Activated CD4-positive, alpha-beta T cell treated with anti-CD3 and anti-CD28 coated beads, Interleukin-2, amount 50 U/mL, for 48 hours (primary cell): ENCODE measurements around the gene TRAPPC3.

ENCODE experiments used
- DNase-seq, 2 experiments: peaks; one replicate each; pipeline ENCODE4 v3.0.0-alpha.2; 2020

Gene TRAPPC3

GRCh38 chr1:36151134-36151844 lies 2.0 kb upstream of the TRAPPC3 start:
- DNase-seq: no peak

- peak; percentile 78 to 85 for DNase-seq
These were observed 1.2 kb upstream of the TRAPPC3 start for GRCh38 chr1:36150296-36151133.

- peak in 1 of 2 experiments; percentile 23 for DNase-seq
These were observed 648 bp upstream of the TRAPPC3 start for GRCh38 chr1:36149973-36150295.

GRCh38 chr1:36148821-36149236 lies 457 bp downstream of the TRAPPC3 start:
- no peak for DNase-seq

DNA sequence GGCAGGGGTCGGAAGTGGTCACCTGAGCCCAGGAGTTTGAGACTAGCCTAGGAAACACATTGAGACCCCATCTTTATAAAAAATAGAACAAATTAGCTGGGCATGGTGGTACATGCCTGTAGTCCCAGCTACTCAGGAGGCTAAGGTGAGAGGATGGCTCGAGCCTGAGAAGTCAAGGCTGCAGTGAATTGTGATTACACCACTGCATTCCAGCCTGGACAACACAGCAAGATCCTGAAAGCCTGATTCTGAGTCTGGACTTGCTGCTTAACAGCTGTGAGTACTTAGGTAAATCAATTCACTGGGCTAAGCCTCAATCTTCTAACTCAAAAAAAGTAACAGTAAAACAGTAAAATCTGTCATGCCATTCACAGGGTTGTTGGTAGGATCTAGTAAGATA lies 4.9 kb downstream of the TRAPPC3 start:
- DNase-seq: no peak

- no peak for DNase-seq
These were observed 5.9 kb downstream of the TRAPPC3 start for GRCh38 chr1:36143424-36143823.

DNA sequence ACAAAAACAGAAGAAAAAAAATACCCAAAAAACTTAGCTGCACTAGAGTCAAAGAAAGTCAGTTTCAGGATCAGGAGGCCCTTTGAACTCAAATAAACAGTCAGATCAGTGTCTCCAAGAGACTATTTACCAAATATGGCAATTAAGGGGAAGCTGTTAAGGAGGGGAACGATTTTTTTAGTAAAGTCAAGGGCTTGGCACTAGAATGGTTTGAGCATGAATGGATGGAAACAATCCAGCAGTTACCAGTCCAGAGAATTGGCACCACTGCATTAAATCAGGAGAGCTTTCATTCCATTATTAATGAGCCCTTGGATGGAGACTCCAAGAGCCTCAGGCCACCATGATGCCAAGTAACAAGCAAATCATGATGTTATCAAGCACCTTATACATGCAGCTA lies 7.2 kb downstream of the TRAPPC3 start:
- no peak for DNase-seq

DNA sequence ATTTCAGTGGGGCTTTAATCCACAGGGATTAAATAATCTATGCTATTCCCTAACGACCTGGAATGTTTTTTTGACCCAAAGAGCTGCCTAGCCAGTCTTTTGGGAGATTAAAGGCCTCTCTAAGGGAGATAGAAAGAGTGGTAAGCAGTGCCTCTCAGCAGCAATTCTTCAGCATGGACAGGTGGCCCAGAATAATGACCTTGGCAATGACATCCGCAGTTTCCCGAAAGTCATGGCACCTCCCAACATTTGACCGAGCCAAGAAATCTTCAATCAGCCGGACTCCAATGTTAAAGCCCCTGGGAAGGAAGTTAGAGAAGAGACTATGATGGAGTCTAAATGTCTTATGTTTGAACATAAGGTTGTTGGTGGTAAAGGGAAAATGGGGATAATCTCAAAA lies 9.8 kb downstream of the TRAPPC3 start:
- DNase-seq: no peak

GRCh38 chr1:36137776-36138175 lies 11.5 kb downstream of the TRAPPC3 start:
- DNase-seq: no peak

GRCh38 chr1:36137226-36137625 lies 12.1 kb downstream of the TRAPPC3 start:
- DNase-seq: no peak

DNA sequence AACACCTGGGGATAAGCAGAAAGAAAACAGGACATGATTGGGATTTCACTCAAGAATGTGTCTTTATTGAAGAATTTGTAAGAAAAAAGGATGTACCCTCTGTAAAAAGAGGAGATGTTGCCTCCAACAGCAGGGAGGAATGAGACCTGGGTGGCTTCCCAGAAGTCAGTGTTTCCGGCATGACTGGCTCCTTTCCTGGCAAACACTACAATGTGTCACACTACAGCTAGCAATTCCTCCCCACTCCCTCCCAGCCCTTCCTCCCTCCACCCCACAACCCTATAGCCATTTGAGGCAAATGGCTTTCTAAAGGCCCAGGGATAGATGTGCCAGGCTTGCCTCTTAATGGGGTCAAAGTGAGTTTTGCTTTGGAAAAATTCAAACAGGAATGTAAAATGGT lies 12.8 kb downstream of the TRAPPC3 start:
- DNase-seq: no peak

DNA sequence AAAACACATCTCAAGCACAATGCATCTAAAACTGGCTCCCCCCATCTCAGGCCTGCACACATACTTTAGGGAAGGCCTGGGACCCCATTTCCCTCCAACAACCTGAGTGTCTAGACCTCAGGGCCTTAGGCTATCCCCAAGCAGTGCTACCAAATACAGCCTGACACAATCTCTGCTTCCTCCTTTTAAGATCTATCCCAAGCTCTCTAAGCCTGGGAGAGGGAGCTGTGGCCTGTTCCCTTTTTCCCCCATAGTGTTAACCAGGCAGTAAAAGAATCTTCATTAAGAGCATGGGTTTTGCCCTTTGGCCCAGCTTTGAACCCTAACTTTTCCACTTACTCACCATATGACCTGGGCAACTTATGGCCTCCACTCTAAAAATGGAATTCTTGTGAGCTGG lies 13.5 kb downstream of the TRAPPC3 start:
- no peak for DNase-seq

DNA sequence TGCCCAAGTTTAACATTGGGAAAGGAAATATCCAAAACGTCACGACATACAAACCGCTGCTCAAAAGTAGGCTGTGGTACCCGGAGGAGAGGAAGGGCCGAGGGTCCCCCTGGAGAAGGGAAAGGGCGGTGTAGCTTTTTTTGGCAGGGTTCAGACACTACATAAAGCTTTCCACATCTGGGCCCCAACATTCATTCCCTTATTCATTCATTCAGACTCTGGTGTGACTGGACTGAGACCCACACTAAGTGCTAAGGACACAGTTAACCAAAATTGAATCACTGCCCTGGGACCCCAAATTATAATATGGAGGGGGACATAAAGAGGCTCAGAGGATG lies 14.0 kb downstream of the TRAPPC3 start:
- no peak for DNase-seq

DNA sequence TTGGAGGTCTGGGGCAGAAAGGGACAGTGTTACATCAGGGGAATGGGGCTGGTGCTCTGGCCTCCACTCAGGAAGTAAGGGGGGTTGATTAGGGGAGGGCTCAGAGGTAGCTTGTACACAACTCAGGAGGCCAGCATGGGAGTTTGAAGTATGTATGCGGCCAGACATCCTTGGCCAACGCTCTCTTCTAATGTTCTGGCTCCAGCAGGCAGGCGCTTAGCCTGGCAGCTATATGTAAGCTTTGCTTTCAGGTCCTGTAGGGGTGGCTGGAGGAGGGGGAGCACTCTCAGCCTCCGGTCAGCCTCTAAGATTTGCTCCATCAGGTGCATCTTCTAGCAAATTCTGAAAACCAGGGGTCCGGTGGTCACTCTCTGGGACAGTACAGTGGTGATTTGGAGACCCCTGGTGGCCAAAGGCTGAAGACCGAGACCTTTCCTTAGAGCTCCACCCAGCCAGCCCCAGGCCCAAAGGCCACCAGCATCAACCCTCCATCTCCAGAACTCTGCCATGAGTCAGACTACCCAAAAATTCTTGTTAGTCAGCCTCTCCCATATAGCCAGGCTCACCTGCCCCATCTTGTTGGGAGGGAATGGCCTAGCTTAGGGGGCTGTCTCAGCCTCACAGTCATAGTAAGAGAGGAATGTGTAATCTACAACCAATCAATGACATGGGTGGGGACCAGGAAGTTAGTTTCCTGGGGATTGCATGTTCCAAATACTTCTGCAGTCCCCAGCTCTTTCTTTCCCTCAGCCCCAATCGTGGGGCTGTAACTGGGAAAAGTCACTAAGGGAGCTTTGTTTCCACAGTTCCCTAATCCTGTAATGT lies 14.6 kb downstream of the TRAPPC3 start:
- DNase-seq: peak; percentile 39 to 58

GRCh38 chr1:36134031-36134430 lies 15.3 kb downstream of the TRAPPC3 start:
- DNase-seq: no peak

- DNase-seq: no peak
These were observed 15.8 kb downstream of the TRAPPC3 start for GRCh38 chr1:36133484-36133883.

GRCh38 chr1:36132029-36132428 lies 17.3 kb downstream of the TRAPPC3 start:
- DNase-seq: no peak

GRCh38 chr1:36128905-36129206 lies 20.4 kb downstream of the TRAPPC3 start:
- DNase-seq: no peak

DNA sequence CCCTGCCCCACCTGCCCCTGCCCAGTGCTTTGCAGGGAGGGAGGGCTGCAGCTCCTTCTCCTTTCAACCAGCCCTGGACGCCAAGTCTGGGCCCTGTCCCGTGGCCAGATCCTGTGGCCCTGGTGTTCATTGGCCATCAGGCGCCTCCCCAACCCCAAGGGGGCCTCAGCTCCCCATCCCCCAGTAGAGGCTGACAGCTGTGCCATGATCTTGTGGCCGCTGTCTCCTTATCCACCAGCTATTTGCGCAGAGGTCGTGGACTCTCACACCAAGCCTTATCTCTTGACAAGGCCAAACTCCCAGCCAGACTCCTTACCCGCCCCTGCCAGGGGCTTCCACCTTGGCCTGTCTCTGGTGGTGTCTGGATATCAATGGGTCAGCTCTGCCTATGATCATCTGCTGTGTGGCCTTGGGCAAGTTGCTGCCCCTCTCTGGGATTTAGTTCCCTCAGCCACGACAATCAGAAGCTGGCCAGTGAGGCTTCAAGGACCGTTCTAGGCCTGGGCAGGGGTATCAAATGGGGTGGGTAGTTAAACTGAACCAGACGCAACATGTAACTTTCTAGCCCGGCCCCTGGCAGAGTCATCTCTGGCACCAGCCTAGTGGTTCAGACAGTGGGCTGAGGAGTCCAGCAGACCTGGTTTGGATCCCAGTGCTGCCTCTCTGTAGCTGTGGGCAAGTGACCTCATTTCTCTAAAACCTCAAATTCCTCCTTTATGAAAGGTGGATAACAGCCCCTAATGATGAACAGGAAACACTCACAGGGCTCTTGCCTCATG lies 21.0 kb downstream of the TRAPPC3 start:
- no peak for DNase-seq

DNA sequence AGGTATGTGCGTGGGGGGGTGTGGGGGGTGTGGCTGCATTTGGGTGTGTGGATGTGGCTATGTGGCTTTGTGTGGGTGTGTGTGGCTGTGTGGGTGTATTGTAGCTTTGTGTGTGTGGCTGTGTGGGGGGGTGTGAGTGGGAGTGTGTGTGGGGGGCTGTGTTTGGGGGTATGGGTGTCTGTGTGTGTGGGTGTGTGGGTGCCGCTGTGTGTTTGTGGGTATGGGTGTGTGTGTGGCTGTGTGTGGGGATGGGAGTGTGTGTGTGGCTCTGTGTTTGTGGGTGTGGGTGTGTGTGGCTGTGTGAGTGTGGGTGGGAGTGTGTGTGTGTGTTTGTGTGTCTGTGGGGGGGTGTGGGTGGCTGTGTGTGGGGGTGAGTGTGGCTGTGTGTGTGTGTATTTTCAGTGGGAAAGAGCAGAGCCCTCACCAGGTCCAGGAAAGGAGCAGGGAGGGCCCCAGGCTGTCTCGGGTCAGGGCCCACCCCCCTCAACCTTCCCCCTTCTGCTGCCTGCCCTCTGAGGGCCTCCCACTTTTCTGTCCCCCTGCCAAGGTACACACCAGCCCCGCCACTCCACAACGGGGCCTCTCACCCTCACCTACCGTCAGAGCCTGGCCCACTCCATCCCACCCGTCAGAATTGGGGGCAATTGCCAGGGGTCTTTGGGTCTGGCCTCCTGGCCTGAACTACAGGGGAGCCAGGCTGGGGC lies 22.3 kb downstream of the TRAPPC3 start:
- no peak for DNase-seq

DNA sequence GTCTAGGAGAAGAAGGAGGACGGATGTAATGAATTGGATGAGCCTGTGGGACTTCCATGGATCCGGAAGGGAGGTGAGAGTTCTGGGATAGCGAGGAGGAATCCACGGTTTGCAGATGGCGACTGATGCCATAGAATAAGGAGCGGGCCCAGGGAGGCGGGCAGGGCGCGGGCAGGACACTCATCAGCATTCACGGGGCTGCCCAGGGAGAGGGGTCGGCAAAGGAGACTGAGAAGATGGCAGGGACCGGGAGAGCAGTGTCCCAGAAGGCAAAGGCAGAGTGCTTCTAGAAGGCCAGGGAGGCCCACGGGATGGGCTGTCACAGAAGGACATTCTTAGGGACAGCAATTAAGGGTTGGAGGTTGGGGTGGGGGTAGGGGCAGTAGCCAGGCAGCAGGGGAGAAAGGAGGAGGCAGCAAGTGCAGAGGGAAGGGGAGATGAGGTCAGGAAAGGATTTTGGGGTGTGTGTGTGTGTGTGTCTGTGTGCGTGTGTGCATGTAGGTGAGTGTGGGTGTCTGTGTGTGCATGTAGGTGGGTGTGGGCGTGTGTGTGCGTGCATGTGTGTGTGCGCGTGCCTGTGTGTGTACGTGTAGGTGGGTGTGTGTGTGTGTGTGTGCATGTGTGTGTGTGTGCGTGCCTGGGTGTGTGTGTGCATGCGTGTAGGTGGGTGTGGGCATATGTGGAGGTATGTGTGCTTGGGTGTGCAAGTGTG lies 23.1 kb downstream of the TRAPPC3 start:
- no peak for DNase-seq
